Ishikawa (cell line): ENCODE data around the gene GPRC5D.

ENCODE experiments used
- CEBPB ChIP-seq: IDR thresholded peaks from 2 replicates; pipeline ENCODE4 v1.6.1; 2012
- CREB1 ChIP-seq: IDR thresholded peaks from 2 replicates; pipeline ENCODE4 v1.6.1; 2012; ENCODE audit warnings: low read depth
- EGR1 ChIP-seq: IDR thresholded peaks from 2 replicates; pipeline ENCODE4 v1.6.1; 2012
- EP300 ChIP-seq: IDR thresholded peaks from 2 replicates; pipeline ENCODE4 v1.6.1; 2012; ENCODE audit warnings: borderline replicate concordance
- FOXM1 ChIP-seq: IDR thresholded peaks from 2 replicates; pipeline ENCODE4 v1.6.1; 2012; ENCODE audit warnings: low read depth, borderline replicate concordance
- NFIC ChIP-seq: IDR thresholded peaks from 2 replicates; pipeline ENCODE4 v1.6.1; 2012
- RAD21 ChIP-seq: IDR thresholded peaks from 2 replicates; pipeline ENCODE4 v1.6.1; 2012; ENCODE audit warnings: low read depth
- TAF1 ChIP-seq: IDR thresholded peaks from 2 replicates; pipeline ENCODE4 v1.6.1; 2012; ENCODE audit warnings: low read depth, mild to moderate bottlenecking
- TCF12 ChIP-seq: IDR thresholded peaks from 2 replicates; pipeline ENCODE4 v1.6.1; 2012; ENCODE audit warnings: low read depth
- TEAD4 ChIP-seq: IDR thresholded peaks from 2 replicates; pipeline ENCODE4 v1.6.1; 2012
- YY1 ChIP-seq: IDR thresholded peaks from 2 replicates; pipeline ENCODE4 v1.6.1; 2012; ENCODE audit warnings: low read depth
- ZBTB7A ChIP-seq: IDR thresholded peaks from 2 replicates; pipeline ENCODE4 v1.6.1; 2012; ENCODE audit warnings: low read depth
- TF ChIP-seq, protein P1 (sequence below): IDR thresholded peaks from 2 replicates; pipeline ENCODE4 v1.6.1; 2012
- TF ChIP-seq, protein P2 (sequence below): IDR thresholded peaks from 2 replicates; pipeline ENCODE4 v1.6.1; 2012
- TF ChIP-seq, protein P3 (sequence below): IDR thresholded peaks from 2 replicates; pipeline ENCODE4 v1.6.1; 2012; ENCODE audit warnings: low read depth, mild to moderate bottlenecking

The GPRC5D gene

DNA sequence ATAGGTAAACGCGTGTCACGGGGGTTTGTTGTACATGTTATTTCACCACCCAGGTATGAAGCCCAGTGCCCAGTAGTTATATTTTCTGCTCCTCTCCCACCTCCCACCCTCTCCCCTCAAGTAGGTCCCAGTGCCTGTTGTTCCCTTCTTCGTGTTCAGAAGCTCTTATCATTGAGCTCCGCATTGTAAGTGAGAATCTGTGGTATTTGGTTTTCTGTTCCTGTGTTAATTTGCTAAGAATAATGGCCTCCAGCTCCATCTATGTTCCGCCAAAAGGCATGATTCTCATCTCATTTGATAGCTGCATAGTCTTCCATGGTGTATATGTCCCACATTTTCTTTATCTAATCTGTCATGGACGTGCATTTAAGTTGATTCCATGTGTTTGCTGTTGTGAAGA lies 6.9 kb upstream of the GPRC5D start:
- no peak for TF ChIP-seq RAD21
- TF ChIP-seq NFIC: no peak
- no peak for TF ChIP-seq YY1
- no peak for TF ChIP-seq EGR1
- TF ChIP-seq CREB1: no peak
- TF ChIP-seq, protein P1, sequence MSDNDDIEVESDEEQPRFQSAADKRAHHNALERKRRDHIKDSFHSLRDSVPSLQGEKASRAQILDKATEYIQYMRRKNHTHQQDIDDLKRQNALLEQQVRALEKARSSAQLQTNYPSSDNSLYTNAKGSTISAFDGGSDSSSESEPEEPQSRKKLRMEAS: no peak
- TF ChIP-seq EP300: no peak
- no peak for TF ChIP-seq TCF12
- TF ChIP-seq CEBPB: no peak
- no peak for TF ChIP-seq FOXM1
- TF ChIP-seq, protein P2, sequence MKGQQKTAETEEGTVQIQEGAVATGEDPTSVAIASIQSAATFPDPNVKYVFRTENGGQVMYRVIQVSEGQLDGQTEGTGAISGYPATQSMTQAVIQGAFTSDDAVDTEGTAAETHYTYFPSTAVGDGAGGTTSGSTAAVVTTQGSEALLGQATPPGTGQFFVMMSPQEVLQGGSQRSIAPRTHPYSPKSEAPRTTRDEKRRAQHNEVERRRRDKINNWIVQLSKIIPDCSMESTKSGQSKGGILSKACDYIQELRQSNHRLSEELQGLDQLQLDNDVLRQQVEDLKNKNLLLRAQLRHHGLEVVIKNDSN: no peak
- TF ChIP-seq TEAD4: no peak
- TF ChIP-seq, protein P3, sequence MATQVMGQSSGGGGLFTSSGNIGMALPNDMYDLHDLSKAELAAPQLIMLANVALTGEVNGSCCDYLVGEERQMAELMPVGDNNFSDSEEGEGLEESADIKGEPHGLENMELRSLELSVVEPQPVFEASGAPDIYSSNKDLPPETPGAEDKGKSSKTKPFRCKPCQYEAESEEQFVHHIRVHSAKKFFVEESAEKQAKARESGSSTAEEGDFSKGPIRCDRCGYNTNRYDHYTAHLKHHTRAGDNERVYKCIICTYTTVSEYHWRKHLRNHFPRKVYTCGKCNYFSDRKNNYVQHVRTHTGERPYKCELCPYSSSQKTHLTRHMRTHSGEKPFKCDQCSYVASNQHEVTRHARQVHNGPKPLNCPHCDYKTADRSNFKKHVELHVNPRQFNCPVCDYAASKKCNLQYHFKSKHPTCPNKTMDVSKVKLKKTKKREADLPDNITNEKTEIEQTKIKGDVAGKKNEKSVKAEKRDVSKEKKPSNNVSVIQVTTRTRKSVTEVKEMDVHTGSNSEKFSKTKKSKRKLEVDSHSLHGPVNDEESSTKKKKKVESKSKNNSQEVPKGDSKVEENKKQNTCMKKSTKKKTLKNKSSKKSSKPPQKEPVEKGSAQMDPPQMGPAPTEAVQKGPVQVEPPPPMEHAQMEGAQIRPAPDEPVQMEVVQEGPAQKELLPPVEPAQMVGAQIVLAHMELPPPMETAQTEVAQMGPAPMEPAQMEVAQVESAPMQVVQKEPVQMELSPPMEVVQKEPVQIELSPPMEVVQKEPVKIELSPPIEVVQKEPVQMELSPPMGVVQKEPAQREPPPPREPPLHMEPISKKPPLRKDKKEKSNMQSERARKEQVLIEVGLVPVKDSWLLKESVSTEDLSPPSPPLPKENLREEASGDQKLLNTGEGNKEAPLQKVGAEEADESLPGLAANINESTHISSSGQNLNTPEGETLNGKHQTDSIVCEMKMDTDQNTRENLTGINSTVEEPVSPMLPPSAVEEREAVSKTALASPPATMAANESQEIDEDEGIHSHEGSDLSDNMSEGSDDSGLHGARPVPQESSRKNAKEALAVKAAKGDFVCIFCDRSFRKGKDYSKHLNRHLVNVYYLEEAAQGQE: no peak
- TF ChIP-seq TAF1: no peak
- no peak for TF ChIP-seq ZBTB7A

DNA sequence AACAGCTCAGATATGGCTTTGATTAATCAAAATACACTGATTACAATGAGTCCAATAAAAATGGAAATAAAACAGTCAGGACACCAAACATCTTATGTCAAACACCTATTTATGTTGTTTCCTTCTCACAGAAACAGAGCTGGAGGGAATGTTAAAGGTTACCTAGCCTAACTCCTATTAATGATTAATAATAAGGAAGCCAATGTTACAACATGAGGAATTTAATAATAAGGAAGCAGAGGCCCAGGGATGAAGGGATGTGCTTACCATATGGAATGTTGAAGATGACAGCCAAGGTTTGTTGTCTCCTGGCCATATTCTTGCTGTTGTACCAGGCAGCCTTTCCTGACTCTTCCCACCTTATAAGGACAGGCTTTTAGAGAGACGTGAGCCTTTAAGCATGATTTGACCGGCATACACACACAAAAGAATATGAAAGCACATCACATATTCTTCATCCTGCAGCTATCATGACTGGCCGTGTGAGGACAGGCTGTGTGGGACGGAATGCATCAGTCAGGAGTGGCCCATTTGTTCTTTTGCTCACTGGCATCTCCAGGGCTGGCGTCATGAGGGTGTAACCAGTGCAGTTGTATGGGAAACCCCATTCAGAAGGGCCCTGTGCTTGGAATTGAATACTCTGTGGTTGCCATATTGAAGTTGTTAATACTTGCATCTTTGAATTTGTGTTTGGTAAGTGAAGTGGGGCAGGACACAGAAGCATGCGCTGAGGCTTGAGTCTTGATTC lies 3.1 kb upstream of the GPRC5D start:
- TF ChIP-seq RAD21 (no peak), YY1 (no peak), TCF12 (no peak), CEBPB (no peak), ZBTB7A (no peak), EP300 (no peak), CREB1 (no peak), TAF1 (no peak), EGR1 (no peak), FOXM1 (no peak), TEAD4 (no peak), NFIC (no peak)
- TF ChIP-seq, protein P3: no peak
- TF ChIP-seq, protein P1: no peak
- TF ChIP-seq, protein P2: no peak

DNA sequence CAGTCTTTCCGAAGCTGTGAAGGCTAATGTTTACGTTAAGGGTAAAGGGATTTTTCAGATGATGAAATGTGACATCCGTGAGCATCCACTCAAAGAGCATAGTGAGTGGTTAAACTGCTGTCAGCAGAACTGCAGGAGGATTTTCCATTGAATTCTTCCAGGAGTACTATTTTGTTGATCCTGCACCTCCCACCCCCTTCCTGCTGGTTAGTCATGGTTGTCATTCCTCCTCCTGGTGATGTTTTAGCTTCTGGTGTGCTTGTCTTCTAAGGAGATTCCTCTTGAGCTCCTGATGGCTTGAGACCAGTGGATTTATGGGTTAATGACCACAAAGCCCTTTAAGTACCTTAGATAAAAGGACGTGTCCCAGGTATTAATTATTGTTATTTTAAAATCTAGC lies 2.4 kb upstream of the GPRC5D start:
- TF ChIP-seq RAD21: no peak
- no peak for TF ChIP-seq EGR1
- TF ChIP-seq EP300: no peak
- TF ChIP-seq CEBPB: no peak
- no peak for TF ChIP-seq TAF1
- TF ChIP-seq TEAD4: no peak
- TF ChIP-seq TCF12: no peak
- TF ChIP-seq, protein P3: no peak
- TF ChIP-seq, protein P2: no peak
- TF ChIP-seq YY1: no peak
- TF ChIP-seq, protein P1: no peak
- TF ChIP-seq NFIC: no peak
